Measurements from ENCODE around the gene LINC01488.
A peak's percentile ranks its signal among the peaks of the same experiment; 100 is the strongest.

LINC01488 gene

DNA sequence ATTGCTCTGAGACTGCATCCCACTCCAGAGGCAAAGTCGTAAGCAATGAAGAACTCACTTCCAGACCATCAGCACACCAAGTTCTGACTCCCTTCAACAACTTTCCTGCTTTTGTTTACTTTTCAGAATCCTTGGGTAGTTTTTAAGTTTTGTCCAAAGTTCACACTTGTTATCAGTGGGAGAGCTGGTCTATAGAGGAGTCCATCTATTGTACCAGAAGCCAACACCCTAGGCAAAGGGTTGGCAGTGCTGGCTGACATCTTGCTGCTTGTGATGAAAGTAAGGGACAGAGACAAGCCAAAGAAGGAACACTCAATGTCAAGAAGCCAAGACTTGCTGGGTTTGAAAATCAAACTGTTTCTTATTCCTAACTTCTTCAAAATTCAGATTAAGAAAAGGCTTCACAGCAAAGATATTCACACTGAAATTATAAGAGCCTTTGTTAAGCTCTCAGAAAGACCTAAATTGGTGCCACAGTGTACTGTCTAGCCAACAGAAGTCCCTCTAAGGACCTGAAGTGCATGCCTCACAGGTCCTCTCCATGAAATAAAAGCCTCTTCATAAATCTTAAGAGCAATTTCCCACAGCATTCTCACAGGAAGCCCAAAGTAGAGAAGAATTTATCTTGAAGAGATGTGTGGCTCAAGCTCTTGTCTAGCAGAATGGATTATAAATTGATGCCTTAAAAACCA is 21.5 kb upstream of the LINC01488 start:
- H3K27me3 ChIP-seq (ENCODE audit: control insufficient read depth, insufficient read depth, low read length): no peaks in the 10 kb centered on the region

DNA sequence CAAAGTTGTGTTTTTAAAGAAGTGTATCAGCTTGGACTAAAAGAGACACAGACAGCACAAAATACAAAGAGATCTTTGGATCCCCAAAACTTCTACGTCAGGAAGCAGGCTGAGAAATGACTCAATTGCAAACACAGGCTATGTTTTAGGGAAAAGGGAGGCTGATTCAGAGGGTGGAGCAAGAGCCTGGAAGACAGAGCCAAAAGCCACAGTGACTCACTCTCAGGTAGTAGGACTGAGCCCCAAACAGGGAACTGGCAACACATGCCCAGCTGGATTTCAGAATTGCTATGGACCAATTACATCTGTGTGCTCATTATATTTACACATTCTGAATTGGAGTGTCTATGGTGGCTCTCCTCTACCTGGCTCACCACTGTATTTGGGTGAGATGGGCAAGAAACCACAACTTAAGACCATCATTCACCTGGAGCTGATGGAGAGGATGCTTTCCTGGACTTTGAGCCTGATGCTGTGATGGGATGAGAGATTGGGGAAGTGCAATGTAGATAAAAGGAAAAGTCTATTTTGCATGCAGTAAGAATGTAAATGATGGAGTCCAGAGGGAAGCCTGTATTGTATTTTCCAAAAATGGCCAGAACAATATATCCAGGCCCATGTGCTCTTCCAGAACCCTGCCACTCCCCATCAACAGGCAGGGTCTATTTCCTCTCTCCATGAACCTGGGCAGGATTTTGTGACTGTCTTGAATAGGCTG is 20.8 kb upstream of the LINC01488 start:
- Histone ChIP-seq H3K4me3 (ENCODE audit: low read length) (no peak overlapping the region), H3K27me3 (ENCODE audit: control insufficient read depth, insufficient read depth, low read length) (no peaks in the 10 kb centered on the region), H3K9ac (ENCODE audit: low read depth, low read length) (peak overlapping the region; percentile 28), H3K4me2 (ENCODE audit: low read length) (no peak overlapping the region), H3K36me3 (ENCODE audit: insufficient read depth, low read length) (no peaks in the 10 kb centered on the region), H3K9me3 (replicated peaks; ENCODE audit: low read length) (peaks cover 16% of the 10 kb centered on the region), H3K4me1 (ENCODE audit: control insufficient read depth, insufficient read depth, low read length) (peaks cover 18% of the 10 kb centered on the region)

More for the DNA sequence above, 21.5 kb upstream of the LINC01488 start:
- no peak overlapping the region for H3K4me3 ChIP-seq (ENCODE audit: low read length)
- peaks cover 16% of the 10 kb centered on the region for H3K9me3 ChIP-seq (replicated peaks; ENCODE audit: low read length)
- H3K4me1 ChIP-seq (ENCODE audit: control insufficient read depth, insufficient read depth, low read length): peaks cover 18% of the 10 kb centered on the region
- H3K4me2 ChIP-seq (ENCODE audit: low read length): no peak overlapping the region
- no peaks in the 10 kb centered on the region for H3K36me3 ChIP-seq (ENCODE audit: insufficient read depth, low read length)
- H3K9ac ChIP-seq (ENCODE audit: low read depth, low read length): peak overlapping the region; percentile 28

DNA sequence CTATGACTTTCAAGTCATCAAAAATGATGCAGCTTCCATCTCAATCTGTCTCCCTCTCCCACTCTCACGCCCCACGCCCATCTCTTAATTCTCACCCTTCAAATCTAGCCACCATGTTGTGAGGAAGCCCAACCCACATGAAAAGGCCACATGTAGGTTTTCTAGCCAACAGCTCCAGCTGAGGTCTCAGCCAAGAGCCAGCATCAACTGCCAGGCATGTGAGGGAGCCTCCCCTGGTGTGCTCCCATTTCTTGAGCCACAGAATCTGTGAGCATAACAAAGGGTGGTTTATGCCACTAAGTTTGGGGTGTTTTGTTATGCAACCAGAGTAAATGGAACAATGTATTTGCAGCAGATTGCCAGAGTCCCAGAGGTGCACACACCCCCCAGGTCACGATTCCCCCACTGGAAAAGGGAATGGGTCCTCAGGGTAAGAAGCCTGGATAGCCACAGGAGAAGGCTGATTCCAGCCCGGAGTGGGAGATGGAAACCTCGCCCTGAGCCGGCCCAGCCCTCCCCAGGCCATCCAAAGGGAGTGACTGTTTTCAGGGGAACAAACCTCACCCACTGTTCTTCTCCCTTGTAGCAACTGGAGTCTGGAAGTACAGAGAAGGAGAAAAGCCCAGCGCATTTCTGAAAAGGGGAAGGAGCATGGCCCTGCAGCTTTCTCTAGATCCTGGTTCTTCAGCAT is 20.0 kb upstream of the LINC01488 start:
- Histone ChIP-seq H3K4me3 (ENCODE audit: low read length) (no peak overlapping the region), H3K36me3 (ENCODE audit: insufficient read depth, low read length) (no peaks in the 10 kb centered on the region), H3K9ac (ENCODE audit: low read depth, low read length) (no peak overlapping the region), H3K27me3 (ENCODE audit: control insufficient read depth, insufficient read depth, low read length) (no peaks in the 10 kb centered on the region), H3K4me2 (ENCODE audit: low read length) (no peak overlapping the region), H3K9me3 (replicated peaks; ENCODE audit: low read length) (peaks cover 16% of the 10 kb centered on the region), H3K4me1 (ENCODE audit: control insufficient read depth, insufficient read depth, low read length) (peaks cover 18% of the 10 kb centered on the region)

DNA sequence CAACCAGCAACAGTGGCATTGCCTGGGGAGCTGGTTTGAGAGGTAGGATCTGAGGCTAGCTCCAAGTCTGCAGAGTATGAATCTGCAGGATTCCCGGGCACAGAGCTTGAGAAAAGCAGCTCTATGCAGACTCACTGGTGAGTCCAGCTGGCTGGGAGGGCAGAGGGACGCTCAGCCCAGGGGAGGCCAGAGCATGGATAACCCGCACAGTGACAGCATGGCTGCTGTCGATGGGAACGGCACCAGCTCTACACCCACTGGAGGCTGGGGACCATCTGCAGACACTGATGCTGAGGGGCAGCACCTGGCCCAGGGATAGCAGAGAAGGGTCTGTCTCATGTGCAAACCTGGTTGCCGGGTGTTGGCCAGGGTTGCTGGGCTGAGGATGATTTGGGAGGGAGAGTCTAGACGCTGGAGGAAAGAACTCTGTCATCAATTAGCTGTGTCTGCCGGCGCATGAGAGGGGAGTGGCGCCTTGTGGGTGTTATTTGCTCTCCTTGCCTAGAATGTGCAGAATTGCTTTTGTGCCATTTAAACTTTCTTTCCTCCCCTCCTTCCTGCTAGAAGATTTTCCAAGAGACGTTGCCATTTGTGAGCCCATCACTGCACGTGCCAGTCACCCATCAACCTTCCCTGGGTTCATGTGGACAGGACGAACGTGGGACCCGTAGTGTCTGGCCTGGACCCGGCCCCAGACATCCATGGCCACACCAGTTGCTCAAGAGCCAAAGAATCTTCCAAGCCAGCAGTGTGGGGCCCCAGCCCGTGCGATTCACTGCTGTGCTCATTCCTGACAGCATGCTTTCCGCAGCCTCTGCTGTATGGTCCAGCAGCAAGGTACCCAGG is 19.1 kb upstream of the LINC01488 start:
- H3K36me3 ChIP-seq (ENCODE audit: insufficient read depth, low read length): no peaks in the 10 kb centered on the region
- H3K4me2 ChIP-seq (ENCODE audit: low read length): no peak overlapping the region
- no peak overlapping the region for H3K4me3 ChIP-seq (ENCODE audit: low read length)
- H3K4me1 ChIP-seq (ENCODE audit: control insufficient read depth, insufficient read depth, low read length): peaks cover 18% of the 10 kb centered on the region
- H3K9me3 ChIP-seq (replicated peaks; ENCODE audit: low read length): peaks cover 16% of the 10 kb centered on the region
- no peaks in the 10 kb centered on the region for H3K27me3 ChIP-seq (ENCODE audit: control insufficient read depth, insufficient read depth, low read length)
- no peak overlapping the region for H3K9ac ChIP-seq (ENCODE audit: low read depth, low read length)

DNA sequence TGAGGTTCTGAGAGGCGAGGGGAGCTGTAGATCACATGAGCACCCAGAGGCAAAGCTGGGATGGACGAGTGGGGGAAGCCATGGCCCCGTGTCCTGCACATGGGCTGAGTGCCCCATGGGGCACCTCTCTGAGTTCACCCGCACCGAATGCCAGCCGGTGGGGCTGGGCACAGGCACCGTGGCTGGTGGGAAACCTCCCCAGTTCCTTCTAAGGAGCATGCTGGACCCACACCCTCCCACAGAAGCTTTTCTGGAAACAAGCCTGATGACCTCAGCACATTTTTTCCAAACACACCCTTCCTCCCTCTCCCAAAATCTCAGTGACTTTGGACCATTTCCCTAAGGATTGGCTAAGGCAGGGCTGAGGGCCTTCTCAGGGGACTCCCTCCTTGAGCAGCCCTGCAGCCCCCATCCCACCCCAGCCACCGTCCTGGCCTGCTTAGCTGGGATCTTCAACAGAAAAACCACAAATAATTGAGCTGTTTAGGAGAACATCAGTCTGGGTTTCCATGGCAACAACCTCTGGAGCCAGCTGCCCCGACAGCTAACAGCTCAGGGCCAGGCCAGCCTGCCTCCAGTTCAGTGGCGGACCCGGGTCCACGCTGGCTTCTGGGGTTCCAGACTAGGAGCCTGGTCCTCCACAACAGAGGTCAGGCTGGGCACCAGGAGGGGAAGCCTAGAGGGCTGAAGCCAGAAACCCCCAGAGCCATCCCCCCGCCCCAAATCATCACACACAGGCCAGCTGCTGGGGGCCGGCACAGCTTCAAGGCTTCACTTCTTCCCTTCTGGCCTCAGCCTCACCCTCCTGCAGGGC is 18.1 kb upstream of the LINC01488 start:
- peaks cover 18% of the 10 kb centered on the region for H3K4me1 ChIP-seq (ENCODE audit: control insufficient read depth, insufficient read depth, low read length)
- no peaks in the 10 kb centered on the region for H3K36me3 ChIP-seq (ENCODE audit: insufficient read depth, low read length)
- no peak overlapping the region for H3K4me2 ChIP-seq (ENCODE audit: low read length)
- no peaks in the 10 kb centered on the region for H3K27me3 ChIP-seq (ENCODE audit: control insufficient read depth, insufficient read depth, low read length)
- no peak overlapping the region for H3K4me3 ChIP-seq (ENCODE audit: low read length)
- H3K9me3 ChIP-seq (replicated peaks; ENCODE audit: low read length): peaks cover 16% of the 10 kb centered on the region
- H3K9ac ChIP-seq (ENCODE audit: low read depth, low read length): peak overlapping the region; percentile 45

DNA sequence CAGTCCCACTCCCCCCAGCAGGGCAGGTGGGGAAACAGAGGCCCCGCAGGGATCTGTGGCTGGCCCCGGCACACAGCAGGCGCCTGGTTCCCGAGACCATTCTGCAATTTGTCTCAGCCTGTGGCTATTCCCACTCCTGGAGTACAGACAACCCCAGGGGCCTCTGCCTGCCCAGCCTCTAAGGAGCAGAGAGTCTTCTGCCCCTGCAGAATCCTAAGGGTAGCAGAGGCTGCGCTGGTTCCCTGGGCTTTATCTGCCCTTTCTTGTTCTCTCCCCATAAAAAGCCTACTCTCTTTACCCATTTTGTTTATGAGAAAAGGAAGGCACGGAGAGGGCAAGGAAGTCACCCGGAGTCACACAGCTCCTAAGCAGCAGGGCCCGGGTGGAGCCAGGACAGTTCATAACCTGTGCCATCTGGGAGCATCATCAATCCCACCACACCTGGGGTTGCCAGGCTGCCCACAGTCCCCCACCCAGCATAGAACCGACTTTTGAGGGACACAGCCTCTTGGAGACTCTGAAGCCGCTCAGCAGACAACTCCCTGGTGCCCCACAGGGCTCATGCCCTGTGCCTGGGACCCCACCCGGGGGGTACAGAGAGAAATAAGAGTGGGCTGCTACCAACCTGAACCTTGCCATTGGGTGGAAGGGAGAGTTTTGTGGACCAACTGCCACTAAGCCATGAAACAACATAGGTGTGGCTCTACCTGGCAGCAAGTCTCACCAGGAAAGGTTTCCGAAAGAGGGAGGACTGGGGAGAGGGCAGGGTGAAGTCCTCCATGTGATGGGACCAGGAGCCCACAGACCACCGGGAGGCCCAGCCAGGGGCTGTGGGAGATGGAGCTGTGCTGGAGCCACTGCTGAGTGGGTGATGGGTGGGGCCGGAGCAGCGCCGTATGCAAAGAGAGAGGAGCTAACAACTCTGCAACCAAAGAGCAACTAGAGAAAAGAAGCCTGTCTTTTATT is 17.2 kb upstream of the LINC01488 start:
- peak overlapping the region; percentile 45 for H3K9ac ChIP-seq (ENCODE audit: low read depth, low read length)
- H3K36me3 ChIP-seq (ENCODE audit: insufficient read depth, low read length): no peaks in the 10 kb centered on the region
- no peaks in the 10 kb centered on the region for H3K27me3 ChIP-seq (ENCODE audit: control insufficient read depth, insufficient read depth, low read length)
- no peak overlapping the region for H3K4me2 ChIP-seq (ENCODE audit: low read length)
- peaks cover 16% of the 10 kb centered on the region for H3K9me3 ChIP-seq (replicated peaks; ENCODE audit: low read length)
- H3K4me1 ChIP-seq (ENCODE audit: control insufficient read depth, insufficient read depth, low read length): peaks cover 18% of the 10 kb centered on the region
- no peak overlapping the region for H3K4me3 ChIP-seq (ENCODE audit: low read length)

DNA sequence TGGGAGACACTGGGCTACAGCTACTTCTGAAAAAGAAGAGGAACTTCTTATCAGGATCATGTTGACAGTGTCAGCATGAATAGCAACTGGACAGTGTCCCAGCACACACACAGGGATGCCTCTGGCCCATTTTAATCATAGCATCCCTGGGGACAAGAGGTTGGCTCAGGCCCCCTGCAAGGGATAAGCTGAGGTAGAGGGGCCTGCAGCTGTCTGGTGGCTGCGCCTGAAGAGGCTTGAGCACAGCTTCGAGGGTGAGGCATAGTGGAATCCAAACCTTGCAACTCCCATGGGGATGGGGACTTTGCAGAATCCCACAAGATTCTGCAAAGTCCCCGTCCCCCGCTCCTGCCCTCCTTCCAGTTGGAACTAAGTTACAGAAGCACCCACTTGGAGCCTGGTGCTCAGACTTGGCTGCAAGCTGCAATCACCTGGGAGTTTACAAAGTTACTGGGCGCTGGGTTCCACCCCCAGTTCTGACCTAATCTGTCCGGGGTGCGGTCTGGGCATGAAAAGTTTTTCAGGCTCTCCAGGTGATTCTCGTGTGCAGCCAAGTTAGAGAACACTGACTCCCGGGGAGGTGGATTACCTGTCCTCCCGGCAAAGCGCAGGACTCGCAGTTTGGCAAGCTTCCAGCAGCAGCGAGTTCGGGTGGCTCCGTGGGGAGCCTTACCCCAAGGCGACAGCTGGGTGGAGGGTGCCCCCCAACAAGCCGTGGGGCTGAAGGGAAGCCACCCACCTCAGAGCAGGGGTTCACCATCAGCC is 16.0 kb upstream of the LINC01488 start:
- Histone ChIP-seq H3K36me3 (ENCODE audit: insufficient read depth, low read length) (no peaks in the 10 kb centered on the region), H3K9ac (ENCODE audit: low read depth, low read length) (no peak overlapping the region), H3K9me3 (replicated peaks; ENCODE audit: low read length) (peaks cover 16% of the 10 kb centered on the region), H3K4me1 (ENCODE audit: control insufficient read depth, insufficient read depth, low read length) (peaks cover 11% of the 10 kb centered on the region), H3K4me2 (ENCODE audit: low read length) (no peak overlapping the region), H3K27me3 (ENCODE audit: control insufficient read depth, insufficient read depth, low read length) (no peaks in the 10 kb centered on the region), H3K4me3 (ENCODE audit: low read length) (no peak overlapping the region)

DNA sequence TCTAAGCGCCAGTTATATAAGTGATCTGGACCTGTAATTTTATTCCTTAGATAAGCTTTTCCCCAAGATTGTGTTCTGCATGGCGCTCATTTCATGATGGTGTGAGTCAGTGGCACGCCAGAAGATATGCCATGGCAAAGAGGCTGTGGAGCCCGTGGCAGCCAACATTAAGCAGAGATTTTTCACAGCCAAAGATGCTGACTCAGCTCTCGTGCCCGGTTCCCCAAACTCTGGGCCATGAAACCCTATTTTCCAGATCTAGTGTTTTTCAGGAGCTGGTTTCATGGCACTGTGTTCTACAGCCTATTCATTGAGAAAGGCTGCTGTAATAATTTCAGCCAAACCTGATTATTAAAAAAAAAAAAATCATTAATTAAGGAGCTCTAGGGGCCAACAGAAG is 15.4 kb upstream of the LINC01488 start:
- H3K9me3 ChIP-seq (replicated peaks; ENCODE audit: low read length): peaks cover 11% of the 10 kb centered on the region
- H3K4me2 ChIP-seq (ENCODE audit: low read length): no peak overlapping the region
- no peak overlapping the region for H3K9ac ChIP-seq (ENCODE audit: low read depth, low read length)
- no peak overlapping the region for H3K4me3 ChIP-seq (ENCODE audit: low read length)
- H3K27me3 ChIP-seq (ENCODE audit: control insufficient read depth, insufficient read depth, low read length): no peaks in the 10 kb centered on the region
- no peaks in the 10 kb centered on the region for H3K36me3 ChIP-seq (ENCODE audit: insufficient read depth, low read length)
- peaks cover 11% of the 10 kb centered on the region for H3K4me1 ChIP-seq (ENCODE audit: control insufficient read depth, insufficient read depth, low read length)

DNA sequence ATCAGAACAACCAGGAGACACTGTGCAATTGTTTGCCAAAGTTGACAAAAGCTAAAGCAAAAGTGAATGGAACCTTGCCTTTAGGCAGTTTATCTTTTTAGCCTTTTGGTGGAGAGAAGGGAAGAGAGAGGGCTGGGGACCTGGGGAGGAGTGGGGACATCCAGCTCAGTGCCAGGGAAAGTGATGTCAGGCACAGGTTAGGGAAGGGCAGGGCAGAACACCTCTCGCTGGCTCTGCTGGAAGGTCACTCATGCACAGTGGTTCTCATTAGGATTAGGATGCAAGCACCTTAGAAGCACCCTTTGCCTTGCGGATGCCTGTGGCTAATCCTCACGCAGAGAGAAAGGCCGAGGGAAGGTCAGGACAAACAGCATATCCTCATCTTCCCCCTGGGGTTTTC is 14.3 kb upstream of the LINC01488 start:
- H3K4me1 ChIP-seq (ENCODE audit: control insufficient read depth, insufficient read depth, low read length): peaks cover 11% of the 10 kb centered on the region
- no peak overlapping the region for H3K9ac ChIP-seq (ENCODE audit: low read depth, low read length)
- H3K27me3 ChIP-seq (ENCODE audit: control insufficient read depth, insufficient read depth, low read length): no peaks in the 10 kb centered on the region
- H3K4me3 ChIP-seq (ENCODE audit: low read length): no peak overlapping the region
- H3K9me3 ChIP-seq (replicated peaks; ENCODE audit: low read length): no peaks in the 10 kb centered on the region
- H3K4me2 ChIP-seq (ENCODE audit: low read length): no peak overlapping the region
- no peaks in the 10 kb centered on the region for H3K36me3 ChIP-seq (ENCODE audit: insufficient read depth, low read length)
